Thoracic aorta (tissue), 2 donors: Measurements from ENCODE around the gene WDR49. TPM values are rescaled to one million over a fixed set of nuclear protein-coding genes. Genes with fewer than 3 reads are reported as not detected.
"Not testable (repeated sequence)": the region's sequence is repeated elsewhere in the genome, so short reads cannot be mapped to it uniquely, and the experiment has no call there.

Experiments
- ATAC-seq: fragments of 150-250 bp; one replicate; pipeline ENCODE4 v1.8.0; 2017; ENCODE audit warnings: low read depth; ENCODE audit not compliant: insufficient number of reproducible peaks, low FRiP score
- DNase-seq: peaks from one replicate; pipeline ENCODE4 v3.0.0-alpha.2; 2020; ENCODE audit warnings: low spot score
- H3K27ac ChIP-seq, 2 donors: fragments of 200-600 bp; sonication (generic); 1 replicate in 1 of 2; 2 replicates in 1 of 2; pipeline ENCODE4 v1.5.1; 2016; ENCODE audit warnings: mild to moderate bottlenecking in 2 of 2, moderate library complexity in 2 of 2
- H3K27me3 ChIP-seq: fragments of 200-600 bp; sonication (generic); replicated peaks from 2 replicates; pipeline ENCODE4 v1.6.0; 2016; ENCODE audit warnings: mild to moderate bottlenecking; ENCODE audit not compliant: insufficient read depth
- H3K36me3 ChIP-seq: fragments of 200-600 bp; sonication (generic); one replicate; pipeline ENCODE4 v1.5.1; 2016
- H3K4me1 ChIP-seq, 2 donors: fragments of 200-600 bp; sonication (generic); 1 replicate in 1 of 2; 2 replicates in 1 of 2; pipeline versions ENCODE4 v1.5.1 to v1.6.0; 2016; ENCODE audit warnings: low read depth in 2 of 2, mild to moderate bottlenecking in 1 of 2; ENCODE audit not compliant: control insufficient read depth in 1 of 2
- H3K4me3 ChIP-seq: fragments of 200-600 bp; sonication (generic); 2 replicates; pipeline ENCODE4 v1.5.1; 2016; ENCODE audit warnings: mild to moderate bottlenecking
- H3K9me3 ChIP-seq: fragments of 200-600 bp; sonication (generic); 2 replicates; pipeline ENCODE4 v1.5.1; 2016
- total RNA-seq, 2 donors: library from RNA; depleted of rRNA; stranded (reverse); fragments of >200 nt; gene quantifications; one replicate each; pipeline versions ENCODE4 v1.1.0 to v1.2.3, GENCODE V29; 2016
- TF ChIP-seq, protein P1 (sequence below): fragments of 200-600 bp; sonication (generic); IDR thresholded peaks from one replicate; pipeline ENCODE4 v1.5.1; 2019; ENCODE audit warnings: antibody characterized with exemption

WDR49 gene
- total RNA-seq, 2 donors from 2014 or later: 0.41 to 0.63 TPM

DNA sequence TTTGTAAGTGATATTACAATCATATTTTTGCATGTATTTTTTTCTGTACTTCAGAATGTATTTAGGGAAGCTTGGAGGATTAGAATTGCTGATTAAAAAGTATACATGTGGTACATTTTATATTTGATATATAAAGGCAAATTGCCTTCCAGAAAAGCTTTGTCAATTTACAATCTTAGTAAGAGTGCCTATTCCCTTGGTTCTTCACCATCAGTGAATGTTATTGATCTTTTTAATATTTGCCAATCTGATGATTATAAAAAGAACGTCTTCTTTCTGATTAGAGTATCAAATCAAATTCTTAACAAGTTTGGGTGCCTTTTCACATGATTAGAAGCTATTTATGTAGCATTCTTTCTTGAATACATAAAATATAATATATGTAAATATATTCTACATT is 9.1 kb downstream of the WDR49 start:
- TF ChIP-seq, protein P1, sequence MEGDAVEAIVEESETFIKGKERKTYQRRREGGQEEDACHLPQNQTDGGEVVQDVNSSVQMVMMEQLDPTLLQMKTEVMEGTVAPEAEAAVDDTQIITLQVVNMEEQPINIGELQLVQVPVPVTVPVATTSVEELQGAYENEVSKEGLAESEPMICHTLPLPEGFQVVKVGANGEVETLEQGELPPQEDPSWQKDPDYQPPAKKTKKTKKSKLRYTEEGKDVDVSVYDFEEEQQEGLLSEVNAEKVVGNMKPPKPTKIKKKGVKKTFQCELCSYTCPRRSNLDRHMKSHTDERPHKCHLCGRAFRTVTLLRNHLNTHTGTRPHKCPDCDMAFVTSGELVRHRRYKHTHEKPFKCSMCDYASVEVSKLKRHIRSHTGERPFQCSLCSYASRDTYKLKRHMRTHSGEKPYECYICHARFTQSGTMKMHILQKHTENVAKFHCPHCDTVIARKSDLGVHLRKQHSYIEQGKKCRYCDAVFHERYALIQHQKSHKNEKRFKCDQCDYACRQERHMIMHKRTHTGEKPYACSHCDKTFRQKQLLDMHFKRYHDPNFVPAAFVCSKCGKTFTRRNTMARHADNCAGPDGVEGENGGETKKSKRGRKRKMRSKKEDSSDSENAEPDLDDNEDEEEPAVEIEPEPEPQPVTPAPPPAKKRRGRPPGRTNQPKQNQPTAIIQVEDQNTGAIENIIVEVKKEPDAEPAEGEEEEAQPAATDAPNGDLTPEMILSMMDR: no peak
- no peak overlapping the region for H3K4me3 ChIP-seq
- H3K4me1 ChIP-seq: no peaks in the 10 kb centered on the region
- peaks cover 4% of the 10 kb centered on the region for H3K9me3 ChIP-seq
- H3K36me3 ChIP-seq: no peaks in the 10 kb centered on the region
- no peak overlapping the region for H3K27ac ChIP-seq
- no peak for DNase-seq
- no peaks in the 10 kb centered on the region for H3K27me3 ChIP-seq
- no peak for ATAC-seq

DNA sequence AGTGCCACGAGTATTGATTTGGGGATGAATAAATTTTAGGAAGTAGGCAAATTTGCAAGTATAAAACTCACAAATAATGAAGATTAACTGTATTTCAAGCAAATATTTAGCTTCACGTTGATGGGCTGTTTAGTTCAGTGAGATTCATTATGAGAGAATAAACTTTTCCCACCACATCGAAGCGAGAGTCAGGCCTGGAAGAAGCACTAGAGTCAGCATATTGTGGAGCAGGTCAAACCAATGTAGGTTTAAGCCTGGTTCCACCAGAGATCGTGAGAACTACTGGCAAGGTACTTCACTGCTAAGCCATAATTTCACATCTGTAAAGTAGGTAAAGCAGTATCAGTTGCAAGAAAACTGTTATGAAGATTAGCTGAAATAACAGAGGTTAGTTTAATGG is 22.3 kb downstream of the WDR49 start:
- Histone ChIP-seq H3K27me3 (no peaks in the 10 kb centered on the region), H3K27ac (no peak overlapping the region), H3K36me3 (no peaks in the 10 kb centered on the region), H3K4me1 (no peaks in the 10 kb centered on the region), H3K9me3 (no peaks in the 10 kb centered on the region), H3K4me3 (no peak overlapping the region)
- ATAC-seq (no peak), DNase-seq (no peak)
- TF ChIP-seq, protein P1: no peak

DNA sequence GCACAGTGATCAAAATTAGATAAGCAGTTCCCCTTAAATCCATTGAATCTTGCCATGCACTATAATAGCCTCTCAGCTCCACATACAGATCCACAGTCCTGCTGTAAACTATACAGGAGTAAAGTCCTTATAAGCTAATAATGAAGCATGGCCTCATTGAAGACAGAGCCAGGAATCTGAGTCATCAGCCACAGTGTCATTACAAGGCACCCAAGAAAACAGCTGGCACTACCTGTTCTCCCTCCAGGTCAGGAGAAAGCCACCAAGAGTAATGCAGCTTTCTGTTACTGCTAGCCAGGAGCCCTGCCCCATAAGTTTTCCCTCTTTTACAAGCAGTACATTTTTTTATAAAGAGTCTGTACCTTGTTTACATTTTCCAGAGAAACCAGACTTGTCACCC is 27.3 kb downstream of the WDR49 start:
- ATAC-seq: no peak
- no peaks in the 10 kb centered on the region for H3K9me3 ChIP-seq

DNA sequence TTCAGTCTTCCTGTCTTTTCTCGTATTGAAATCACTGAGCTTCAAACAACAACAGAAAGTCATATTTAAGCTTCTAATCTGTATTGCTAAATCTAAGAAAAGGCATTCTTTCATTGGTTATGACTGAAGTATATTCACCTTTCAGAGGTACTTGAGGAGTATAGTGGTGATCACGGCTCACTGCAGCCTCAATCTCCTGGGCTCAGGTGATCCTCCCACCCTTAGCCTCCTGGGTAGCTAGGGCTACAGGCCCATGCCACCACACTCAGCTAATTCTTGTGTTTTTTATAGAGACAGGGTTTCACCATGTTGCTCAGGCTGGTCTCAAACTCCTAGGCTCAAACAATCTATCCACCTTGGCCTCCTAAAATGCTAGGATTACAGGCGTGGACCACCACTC is 38.7 kb downstream of the WDR49 start:
- ATAC-seq (no peak), DNase-seq (no peak)
- H3K36me3 ChIP-seq: no peaks in the 10 kb centered on the region
- no peaks in the 10 kb centered on the region for H3K27me3 ChIP-seq
- TF ChIP-seq, protein P1: no peak
- H3K9me3 ChIP-seq: no peaks in the 10 kb centered on the region
- H3K27ac ChIP-seq: no peak overlapping the region
- H3K4me1 ChIP-seq: no peaks in the 10 kb centered on the region
- H3K4me3 ChIP-seq: no peak overlapping the region

More for the DNA sequence above, 27.3 kb downstream of the WDR49 start:
- TF ChIP-seq, protein P1: no peak
- Histone ChIP-seq H3K27ac (no peak overlapping the region), H3K27me3 (no peaks in the 10 kb centered on the region), H3K36me3 (no peaks in the 10 kb centered on the region), H3K4me1 (no peaks in the 10 kb centered on the region), H3K4me3 (no peak overlapping the region)
- DNase-seq: no peak

DNA sequence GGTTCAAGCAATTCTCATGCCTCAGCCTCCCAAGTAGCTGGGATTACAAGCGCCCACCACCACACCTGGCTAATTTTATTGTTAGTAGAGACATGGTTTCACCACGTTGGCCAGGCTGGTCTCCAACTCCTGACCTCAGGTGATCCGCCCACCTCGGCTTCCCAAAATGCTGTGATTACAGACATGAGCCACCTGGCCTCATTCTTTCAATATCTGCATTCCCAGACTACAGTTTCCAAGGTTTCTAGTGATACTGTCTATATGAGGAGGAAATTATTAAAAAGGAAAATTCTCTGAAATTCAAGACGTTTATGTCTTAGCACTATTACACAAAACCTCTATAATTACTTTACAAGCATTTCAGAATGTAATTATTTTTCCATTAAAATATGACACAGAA is 39.5 kb downstream of the WDR49 start:
- H3K27ac ChIP-seq, ATAC-seq, H3K4me3 ChIP-seq, DNase-seq, H3K36me3 ChIP-seq, H3K9me3 ChIP-seq, H3K27me3 ChIP-seq, H3K4me1 ChIP-seq: not testable (repeated sequence)

DNA sequence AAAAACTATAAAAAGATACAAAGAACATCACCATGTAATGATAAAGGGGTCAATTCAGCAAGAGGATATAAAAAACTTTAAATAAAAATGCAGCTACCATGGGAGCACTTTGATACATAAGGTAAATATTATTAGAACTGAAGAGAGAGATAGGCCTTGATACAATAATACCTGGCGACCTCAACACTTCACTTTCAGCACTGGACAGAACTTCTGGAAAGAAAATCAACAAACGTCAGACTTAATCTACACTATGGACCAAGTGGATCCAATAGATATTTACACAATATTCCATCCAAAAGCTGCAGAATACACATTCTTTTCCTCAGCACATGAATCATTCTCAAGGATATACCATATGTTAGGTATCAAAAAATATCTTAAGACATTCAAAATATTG is 42.0 kb downstream of the WDR49 start:
- H3K4me1 ChIP-seq: no peaks in the 10 kb centered on the region
- ATAC-seq: no peak
- TF ChIP-seq, protein P1: no peak

More for the DNA sequence above, 42.0 kb downstream of the WDR49 start:
- Histone ChIP-seq H3K9me3 (no peaks in the 10 kb centered on the region), H3K27ac (no peak overlapping the region), H3K4me3 (no peak overlapping the region), H3K36me3 (no peaks in the 10 kb centered on the region), H3K27me3 (no peaks in the 10 kb centered on the region)
- no peak for DNase-seq
